Endothelial cell of umbilical vein (primary cell): ENCODE measurements around the gene TOP3B.

Experiments used
- CTCF ChIP-seq, 2 donors: IDR thresholded peaks; 1 replicate in 1 of 2; 2 replicates in 1 of 2; pipeline ENCODE4 v1.5.1; 2011; ENCODE audit warnings: low read length in 2 of 2, mild to moderate bottlenecking in 2 of 2, moderate library complexity in 2 of 2, control low read depth in 1 of 2, inconsistent platforms in 1 of 2, low read depth in 1 of 2; ENCODE audit not compliant: insufficient read depth in 1 of 2; ENCODE audit errors: extremely low read depth in 1 of 2
- MAX ChIP-seq: IDR thresholded peaks from 2 replicates; pipeline ENCODE4 v1.6.1; 2011; ENCODE audit not compliant: insufficient read depth, insufficient read length
- MYC ChIP-seq: IDR thresholded peaks from one replicate; pipeline ENCODE4 v1.6.1; 2011; ENCODE audit warnings: mild to moderate bottlenecking, low read depth, low read length
- POLR2A ChIP-seq: IDR thresholded peaks from 2 replicates; pipeline ENCODE4 v1.6.1; 2012; ENCODE audit warnings: low read depth, mild to moderate bottlenecking, control low read depth, low read length
- POLR2AphosphoS5 ChIP-seq: IDR thresholded peaks from 2 replicates; pipeline ENCODE4 v1.6.1; 2012; ENCODE audit warnings: low read depth, mild to moderate bottlenecking, control low read depth, low read length, moderate library complexity; ENCODE audit not compliant: insufficient read depth

GRCh38 chr22:21933910-21934309 lies 48.7 kb downstream of the TOP3B start:
- no peak for TF ChIP-seq CTCF (IDR thresholded peaks at IDR 0.05; ENCODE audit: extremely low read depth in 1 of 2, insufficient read depth in 1 of 2, low read depth in 1 of 2, low read length in 2 of 2)
- no peak for TF ChIP-seq MYC
- no peak for TF ChIP-seq MAX
- TF ChIP-seq POLR2A: no peak
- no peak for TF ChIP-seq POLR2AphosphoS5
